ENCODE measurements around the gene CCDC159.
"Not testable (repeated sequence)": the region's sequence is repeated elsewhere in the genome, so short reads cannot be mapped to it uniquely, and the experiment has no call there.

CCDC159 gene

DNA sequence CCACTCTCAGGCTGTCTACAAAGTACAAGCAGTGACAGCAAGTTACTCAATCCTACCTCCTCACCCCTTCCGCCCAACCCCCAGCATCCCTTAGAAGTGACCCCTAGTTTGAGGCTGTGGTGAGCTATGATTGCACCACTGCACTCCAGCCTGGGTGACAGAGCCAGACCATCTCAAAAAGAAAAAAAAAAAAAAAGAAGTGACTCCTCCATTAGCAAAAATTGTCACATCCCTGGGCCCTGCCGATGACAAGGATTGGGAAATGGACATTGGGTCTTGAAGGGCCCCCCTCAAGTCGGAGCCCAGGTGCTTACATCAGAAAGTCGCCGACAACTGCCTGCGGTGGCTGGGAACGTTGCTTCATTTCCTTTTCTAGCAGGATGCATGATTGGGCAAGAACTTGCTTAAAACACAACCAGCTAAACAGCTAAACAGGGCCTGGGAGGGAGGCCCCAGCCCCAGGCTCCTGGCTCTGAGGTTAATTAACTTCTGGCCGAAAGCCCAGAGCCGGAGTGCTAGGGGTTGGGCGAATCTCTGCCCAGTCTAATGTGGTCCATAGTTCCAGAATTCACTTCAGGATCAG lies 22.1 kb upstream of the CCDC159 start:
- H3K4me3 ChIP-seq (ENCODE audit: low read length): no peak overlapping the region
- WGBS: 91% methylated on average over 10 of the region's 10 CpGs
- H3K9ac ChIP-seq (ENCODE audit: low read depth, low read length): no peak overlapping the region
- no peaks in the 10 kb centered on the region for H3K4me1 ChIP-seq (ENCODE audit: insufficient read depth, low read length)
- H3K27me3 ChIP-seq (ENCODE audit: insufficient read depth, low read length): no peaks in the 10 kb centered on the region
- no peak overlapping the region for H3K27ac ChIP-seq (ENCODE audit: low read depth, low read length)
- peaks cover 4% of the 10 kb centered on the region; the same call in 1 of the 2 replicates for H3K36me3 ChIP-seq (ENCODE audit: insufficient read depth, low read length)
- H3K9me3 ChIP-seq (ENCODE audit: insufficient read depth, low read depth, low read length): no peaks in the 10 kb centered on the region

DNA sequence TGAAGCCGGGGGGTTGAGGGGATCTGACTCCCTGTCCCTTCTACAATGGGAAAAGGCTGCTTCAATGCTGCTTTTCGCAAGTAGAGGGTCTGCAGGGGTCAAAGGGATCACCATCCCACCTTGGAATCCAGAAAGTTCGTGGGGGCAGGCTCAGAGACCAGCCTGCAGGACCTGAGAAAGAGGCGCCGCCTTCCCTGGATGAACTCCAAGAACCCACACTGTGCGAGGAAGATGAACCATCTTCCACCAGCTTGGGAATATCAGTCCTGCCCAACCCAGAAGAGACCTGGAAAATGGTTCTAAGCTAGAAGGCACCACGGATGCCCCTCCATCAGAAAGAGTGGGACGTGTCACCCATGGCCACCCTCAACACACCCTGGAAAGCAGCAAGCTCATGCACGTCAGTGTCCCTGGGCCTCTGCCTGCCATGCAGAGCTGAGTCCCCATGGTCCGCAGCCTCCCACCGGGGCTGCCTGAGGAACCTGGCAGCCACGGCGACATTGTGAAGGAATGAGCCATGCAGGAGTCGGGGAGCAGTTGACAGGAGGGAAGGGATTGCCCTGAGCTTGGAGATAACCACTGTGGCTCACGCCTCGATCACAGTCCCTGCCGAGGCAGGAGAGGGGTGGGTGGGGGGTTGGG lies 21.4 kb upstream of the CCDC159 start:
- Histone ChIP-seq H3K27me3 (ENCODE audit: insufficient read depth, low read length) (no peaks in the 10 kb centered on the region), H3K4me3 (ENCODE audit: low read length) (no peak overlapping the region), H3K4me1 (ENCODE audit: insufficient read depth, low read length) (no peaks in the 10 kb centered on the region), H3K36me3 (ENCODE audit: insufficient read depth, low read length) (peaks cover 4% of the 10 kb centered on the region; the same call in 1 of the 2 replicates), H3K9me3 (ENCODE audit: insufficient read depth, low read depth, low read length) (no peaks in the 10 kb centered on the region), H3K27ac (ENCODE audit: low read depth, low read length) (no peak overlapping the region), H3K9ac (ENCODE audit: low read depth, low read length) (no peak overlapping the region)
- WGBS: 94% methylated on average over 17 of the region's 17 CpGs

DNA sequence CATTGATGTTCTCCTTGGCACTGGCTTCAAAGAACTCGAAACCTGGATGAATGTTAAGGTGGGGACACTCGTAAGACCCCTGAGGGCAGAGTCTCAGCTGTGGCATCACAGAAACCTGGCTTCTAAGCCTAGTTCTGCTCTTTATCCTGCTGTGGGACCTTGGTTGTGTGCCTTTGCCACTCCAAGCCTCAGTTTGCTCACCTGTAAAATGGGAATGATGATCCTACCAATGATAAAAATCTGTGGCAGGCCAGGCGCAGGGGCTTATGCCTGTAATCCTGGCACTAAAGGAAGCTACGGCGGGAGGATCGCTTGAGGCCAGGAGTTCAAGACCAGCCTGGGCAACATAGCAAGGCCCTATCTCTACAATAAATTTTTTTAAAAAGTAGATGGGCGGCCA lies 20.8 kb upstream of the CCDC159 start:
- no peaks in the 10 kb centered on the region for H3K9me3 ChIP-seq (ENCODE audit: insufficient read depth, low read depth, low read length)
- no peaks in the 10 kb centered on the region for H3K27me3 ChIP-seq (ENCODE audit: insufficient read depth, low read length)
- H3K27ac ChIP-seq (ENCODE audit: low read depth, low read length): no peak overlapping the region
- no peaks in the 10 kb centered on the region for H3K4me1 ChIP-seq (ENCODE audit: insufficient read depth, low read length)
- no peak overlapping the region for H3K9ac ChIP-seq (ENCODE audit: low read depth, low read length)
- 96% methylated on average over 7 of the region's 7 CpGs for WGBS
- H3K36me3 ChIP-seq (ENCODE audit: insufficient read depth, low read length): peaks cover 4% of the 10 kb centered on the region; the same call in 1 of the 2 replicates
- H3K4me3 ChIP-seq (ENCODE audit: low read length): no peak overlapping the region

DNA sequence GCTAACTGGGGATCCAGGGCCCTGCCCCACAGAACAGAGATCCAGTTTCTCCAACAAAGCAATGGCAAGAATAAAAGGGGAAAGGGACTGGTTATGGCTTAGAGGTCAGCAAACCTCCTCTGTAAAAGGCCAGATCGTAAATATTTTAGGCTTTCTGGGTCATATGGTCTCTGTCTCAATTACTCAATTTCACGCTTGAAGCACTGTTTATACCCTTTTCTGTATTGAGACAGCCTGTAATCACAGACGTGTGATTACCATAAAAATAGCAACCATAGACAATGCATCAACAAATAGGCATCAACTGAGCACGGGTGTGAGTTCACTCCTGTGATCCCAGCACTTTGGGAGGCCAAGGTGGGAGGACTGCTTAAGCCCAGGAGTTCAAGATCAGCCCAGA lies 16.2 kb upstream of the CCDC159 start:
- Histone ChIP-seq H3K9ac (ENCODE audit: low read depth, low read length) (no peak overlapping the region), H3K4me1 (ENCODE audit: insufficient read depth, low read length) (no peaks in the 10 kb centered on the region), H3K4me3 (ENCODE audit: low read length) (no peak overlapping the region), H3K27ac (ENCODE audit: low read depth, low read length) (no peak overlapping the region), H3K9me3 (ENCODE audit: insufficient read depth, low read depth, low read length) (no peaks in the 10 kb centered on the region), H3K27me3 (ENCODE audit: insufficient read depth, low read length) (no peaks in the 10 kb centered on the region), H3K36me3 (ENCODE audit: insufficient read depth, low read length) (peaks cover 11% of the 10 kb centered on the region)
- 92% methylated on average over 4 of the region's 4 CpGs for WGBS

DNA sequence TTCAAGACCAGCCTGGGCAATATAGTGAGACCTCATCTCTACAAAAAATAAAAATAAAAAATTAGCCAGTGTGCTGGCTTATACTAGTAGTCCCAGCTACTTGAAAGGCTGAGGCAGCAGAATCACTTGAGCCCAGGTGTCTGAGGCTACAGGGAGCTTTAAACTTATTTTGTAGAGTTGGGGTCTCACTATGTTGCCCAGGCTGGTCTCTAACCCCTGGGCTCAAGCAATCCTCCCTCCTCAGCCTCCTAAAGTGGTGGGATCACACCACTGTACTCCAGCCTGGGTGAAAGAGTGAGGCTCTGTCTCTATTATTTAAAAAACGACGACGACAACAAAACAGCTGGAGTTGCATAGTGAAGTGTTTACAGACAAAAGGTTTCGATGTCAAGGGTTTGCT lies 14.8 kb upstream of the CCDC159 start:
- Histone ChIP-seq H3K9ac (ENCODE audit: low read depth, low read length) (no peak overlapping the region), H3K27ac (ENCODE audit: low read depth, low read length) (no peak overlapping the region), H3K4me1 (ENCODE audit: insufficient read depth, low read length) (no peaks in the 10 kb centered on the region), H3K9me3 (ENCODE audit: insufficient read depth, low read depth, low read length) (no peaks in the 10 kb centered on the region), H3K4me3 (ENCODE audit: low read length) (no peak overlapping the region), H3K27me3 (ENCODE audit: insufficient read depth, low read length) (no peaks in the 10 kb centered on the region), H3K36me3 (ENCODE audit: insufficient read depth, low read length) (peaks cover 17% of the 10 kb centered on the region)
- WGBS: 93% methylated on average over 4 of the region's 4 CpGs

DNA sequence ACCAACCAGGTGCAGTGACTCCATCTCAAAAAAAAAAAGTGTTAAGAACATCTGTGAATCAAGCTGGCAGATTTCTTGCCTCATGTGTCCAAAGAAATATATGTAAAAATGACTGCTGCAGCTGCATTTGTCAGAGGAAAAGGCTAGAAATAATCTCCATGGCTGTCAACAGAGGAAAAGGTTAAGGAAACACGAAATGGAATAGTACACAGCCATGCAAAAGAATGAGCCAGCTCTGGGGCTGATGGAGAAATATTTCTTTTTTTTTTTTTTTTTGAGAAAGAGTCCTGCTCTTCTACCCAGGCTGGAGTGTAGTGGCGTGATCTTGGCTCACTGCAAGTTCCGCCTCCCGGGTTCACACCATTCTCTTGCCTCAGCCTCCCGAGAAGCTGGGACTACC lies 13.5 kb upstream of the CCDC159 start:
- no peak overlapping the region for H3K9ac ChIP-seq (ENCODE audit: low read depth, low read length)
- WGBS: 97% methylated on average over 5 of the region's 5 CpGs
- H3K4me3 ChIP-seq (ENCODE audit: low read length): no peak overlapping the region
- no peaks in the 10 kb centered on the region for H3K27me3 ChIP-seq (ENCODE audit: insufficient read depth, low read length)
- H3K4me1 ChIP-seq (ENCODE audit: insufficient read depth, low read length): no peaks in the 10 kb centered on the region
- no peak overlapping the region for H3K27ac ChIP-seq (ENCODE audit: low read depth, low read length)
- H3K9me3 ChIP-seq (ENCODE audit: insufficient read depth, low read depth, low read length): no peaks in the 10 kb centered on the region
- peaks cover 16% of the 10 kb centered on the region for H3K36me3 ChIP-seq (ENCODE audit: insufficient read depth, low read length)

DNA sequence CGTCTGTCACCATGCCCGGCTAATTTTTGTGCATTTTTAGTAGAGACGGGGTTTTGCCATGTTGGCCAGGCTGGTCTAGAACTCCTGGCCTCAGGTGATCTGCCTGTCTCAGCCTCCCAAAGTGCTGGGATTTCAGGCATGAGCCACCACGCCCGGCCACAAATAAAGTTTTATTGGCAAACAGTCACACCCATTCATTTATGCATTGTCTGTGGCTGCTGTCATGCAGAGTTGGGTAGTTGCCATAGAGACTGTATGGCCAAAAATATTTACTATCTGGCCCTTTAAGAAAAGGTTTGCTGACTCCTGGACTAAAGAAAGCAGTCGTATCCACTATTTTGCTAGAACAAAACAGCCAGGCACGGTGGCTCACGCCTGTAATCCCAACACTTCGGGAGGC lies 12.5 kb upstream of the CCDC159 start:
- WGBS: 92% methylated on average over 9 of the region's 9 CpGs
- H3K36me3 ChIP-seq (ENCODE audit: insufficient read depth, low read length): peaks cover 15% of the 10 kb centered on the region
- H3K27ac ChIP-seq (ENCODE audit: low read depth, low read length): not testable (repeated sequence)

DNA sequence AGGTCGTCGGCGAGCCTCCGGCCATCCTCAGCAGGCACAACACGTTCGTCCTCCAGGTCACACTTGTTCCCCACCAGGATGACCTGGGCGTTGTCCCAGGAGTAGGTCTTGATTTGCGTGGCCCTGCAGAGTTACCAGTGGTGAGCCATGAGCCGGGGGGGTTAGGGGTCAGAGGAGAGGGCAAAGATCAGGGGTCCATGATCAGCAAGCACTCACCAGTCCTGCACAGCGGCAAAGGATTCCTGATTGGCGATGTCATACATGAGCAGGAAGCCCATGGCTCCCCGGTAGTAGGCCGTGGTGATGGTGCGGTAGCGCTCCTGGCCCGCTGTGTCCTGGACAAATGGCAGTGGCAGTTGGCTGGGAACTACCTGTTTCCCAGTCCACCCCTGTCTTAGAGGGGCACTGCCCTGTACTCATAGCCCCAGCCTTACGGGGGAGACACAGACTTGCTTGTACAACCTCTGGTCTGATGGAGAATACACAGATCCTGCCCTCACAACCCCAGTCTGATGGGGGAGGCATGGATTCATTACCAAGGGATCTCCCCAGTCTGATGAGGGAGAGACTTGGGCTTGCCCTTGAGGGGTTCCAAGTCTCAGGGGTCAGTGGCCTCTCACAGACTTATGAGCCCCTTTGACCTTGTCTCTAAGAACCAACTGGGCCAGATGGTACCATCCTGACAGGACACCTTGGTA lies 10.7 kb upstream of the CCDC159 start:
- H3K36me3 ChIP-seq (ENCODE audit: insufficient read depth, low read length): peaks cover 15% of the 10 kb centered on the region
- 95% methylated on average over 17 of the region's 17 CpGs for WGBS

More for the DNA sequence above, 12.5 kb upstream of the CCDC159 start:
- not testable (repeated sequence) for H3K4me1 ChIP-seq (ENCODE audit: insufficient read depth, low read length); H3K4me3 ChIP-seq (ENCODE audit: low read length); H3K27me3 ChIP-seq (ENCODE audit: insufficient read depth, low read length); H3K9me3 ChIP-seq (ENCODE audit: insufficient read depth, low read depth, low read length); H3K9ac ChIP-seq (ENCODE audit: low read depth, low read length)

DNA sequence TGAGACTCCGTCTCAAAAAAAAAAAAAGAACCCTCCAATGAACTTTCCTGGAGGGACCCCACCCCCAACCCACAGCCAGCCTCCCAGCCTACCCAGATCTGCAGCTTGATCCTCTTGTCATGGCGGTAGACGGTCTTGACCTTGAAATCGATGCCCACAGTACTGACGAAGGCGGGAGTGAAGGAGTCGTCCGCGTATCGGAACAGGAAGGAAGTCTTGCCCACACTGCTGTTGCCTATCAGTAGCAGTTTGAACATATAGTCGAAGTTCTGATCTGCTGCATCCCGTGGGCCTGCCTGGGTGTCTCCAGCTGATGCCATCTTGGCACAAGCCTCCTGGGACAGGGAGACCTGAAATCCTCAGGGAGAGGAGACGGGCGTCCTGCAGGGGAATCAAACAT lies 9.2 kb upstream of the CCDC159 start:
- H3K27ac ChIP-seq (ENCODE audit: low read depth, low read length): no peak overlapping the region
- H3K36me3 ChIP-seq (ENCODE audit: insufficient read depth, low read length): peaks cover 17% of the 10 kb centered on the region
- H3K4me1 ChIP-seq (ENCODE audit: insufficient read depth, low read length): no peaks in the 10 kb centered on the region
- WGBS: 93% methylated on average over 14 of the region's 14 CpGs
- H3K4me3 ChIP-seq (ENCODE audit: low read length): no peak overlapping the region
- H3K9me3 ChIP-seq (ENCODE audit: insufficient read depth, low read depth, low read length): no peaks in the 10 kb centered on the region
- no peak overlapping the region for H3K9ac ChIP-seq (ENCODE audit: low read depth, low read length)
- no peaks in the 10 kb centered on the region for H3K27me3 ChIP-seq (ENCODE audit: insufficient read depth, low read length)

More for the DNA sequence above, 10.7 kb upstream of the CCDC159 start:
- no peak overlapping the region for H3K4me3 ChIP-seq (ENCODE audit: low read length)
- no peak overlapping the region for H3K27ac ChIP-seq (ENCODE audit: low read depth, low read length)
- H3K9me3 ChIP-seq (ENCODE audit: insufficient read depth, low read depth, low read length): no peaks in the 10 kb centered on the region
- no peak overlapping the region for H3K9ac ChIP-seq (ENCODE audit: low read depth, low read length)
- no peaks in the 10 kb centered on the region for H3K4me1 ChIP-seq (ENCODE audit: insufficient read depth, low read length)
- H3K27me3 ChIP-seq (ENCODE audit: insufficient read depth, low read length): no peaks in the 10 kb centered on the region

DNA sequence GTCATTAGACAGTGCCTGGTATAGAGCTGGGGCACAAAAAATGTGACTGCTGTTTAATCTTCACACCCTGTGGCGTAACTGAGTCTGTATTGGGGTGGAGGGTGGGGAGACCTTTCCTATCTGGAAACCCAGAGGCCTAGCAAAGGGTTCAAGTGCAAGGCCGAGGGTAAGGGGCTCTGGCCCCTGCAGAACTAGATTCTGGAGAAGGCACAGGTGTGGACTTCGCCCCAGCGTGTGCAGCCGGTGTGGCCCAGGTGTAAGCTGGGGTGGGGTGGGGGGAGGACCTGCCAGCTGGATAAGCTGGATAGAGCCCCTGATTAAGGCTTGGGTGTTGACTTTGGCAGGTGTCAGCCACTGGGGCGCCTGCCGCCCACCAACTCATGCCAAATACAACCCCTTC lies 8.2 kb upstream of the CCDC159 start:
- H3K27me3 ChIP-seq (ENCODE audit: insufficient read depth, low read length): no peaks in the 10 kb centered on the region
- H3K4me1 ChIP-seq (ENCODE audit: insufficient read depth, low read length): no peaks in the 10 kb centered on the region
- WGBS: 93% methylated on average over 5 of the region's 7 CpGs
- no peak overlapping the region for H3K27ac ChIP-seq (ENCODE audit: low read depth, low read length)
- no peak overlapping the region for H3K4me3 ChIP-seq (ENCODE audit: low read length)
- H3K36me3 ChIP-seq (ENCODE audit: insufficient read depth, low read length): peaks cover 22% of the 10 kb centered on the region
- H3K9ac ChIP-seq (ENCODE audit: low read depth, low read length): no peak overlapping the region
- H3K9me3 ChIP-seq (ENCODE audit: insufficient read depth, low read depth, low read length): no peaks in the 10 kb centered on the region

DNA sequence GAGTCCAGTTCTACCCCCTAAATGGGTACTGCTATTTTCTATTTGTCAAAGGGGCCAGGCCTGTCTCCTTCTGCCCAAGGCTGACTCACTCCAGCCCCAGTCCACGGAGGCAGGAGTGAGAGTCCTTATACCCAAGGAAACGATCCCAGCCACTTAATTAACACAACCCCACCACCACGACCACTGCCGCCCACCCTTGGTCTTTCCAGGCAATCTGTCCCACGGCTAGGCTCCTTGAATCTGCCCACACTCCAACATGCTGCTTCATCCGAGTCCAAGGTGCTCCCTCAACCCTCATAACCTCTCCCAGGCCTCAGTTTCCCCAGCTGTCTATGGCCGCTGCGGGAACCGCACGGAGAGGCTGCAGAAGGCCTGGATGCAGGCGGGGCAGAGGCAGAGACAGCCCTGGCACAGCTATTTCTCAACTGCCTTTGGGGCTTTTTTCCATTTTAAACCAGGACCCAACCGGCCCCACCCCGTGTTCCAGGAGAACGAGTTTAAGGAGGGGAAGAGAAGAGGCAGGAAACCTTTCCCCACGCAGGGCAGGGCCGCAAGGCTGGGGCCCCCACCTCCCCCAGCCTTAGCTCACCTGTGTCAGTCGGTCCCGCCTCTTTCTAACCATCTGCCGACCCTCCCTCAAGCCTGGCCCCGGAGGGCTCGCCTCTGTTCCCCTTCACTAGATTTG lies 7.6 kb upstream of the CCDC159 start:
- Histone ChIP-seq H3K4me1 (ENCODE audit: insufficient read depth, low read length) (no peaks in the 10 kb centered on the region), H3K36me3 (ENCODE audit: insufficient read depth, low read length) (peaks cover 19% of the 10 kb centered on the region), H3K4me3 (ENCODE audit: low read length) (peak overlapping the region; percentile 70), H3K27me3 (ENCODE audit: insufficient read depth, low read length) (no peaks in the 10 kb centered on the region), H3K27ac (ENCODE audit: low read depth, low read length) (no peak overlapping the region), H3K9ac (ENCODE audit: low read depth, low read length) (peak overlapping the region; percentile 62), H3K9me3 (ENCODE audit: insufficient read depth, low read depth, low read length) (no peaks in the 10 kb centered on the region)
- 43% methylated on average over 20 of the region's 21 CpGs for WGBS
